HAP-1 (cell line): Measurements from ENCODE around the gene NRF1.
"Not testable (repeated sequence)": the region's sequence is repeated elsewhere in the genome, so short reads cannot be mapped to it uniquely, and the experiment has no call there.

ENCODE experiments used
- DNase-seq, 2 experiments: peaks; one replicate each; pipeline ENCODE4 v3.0.0-alpha.2; 2016 to 2020; ENCODE audit warnings: low spot score in 2 of 2
- H3K27me3 ChIP-seq: fragments of 250-450 bp; sonication (Bioruptor Pico); 2 replicates; pipeline ENCODE4 v1.5.1; 2020; ENCODE audit warnings: low read depth, mild to moderate bottlenecking, moderate library complexity
- H3K36me3 ChIP-seq: fragments of 250-450 bp; sonication (Bioruptor Pico); replicated peaks from 2 replicates; pipeline ENCODE4 v1.5.1; 2020; ENCODE audit warnings: mild to moderate bottlenecking
- H3K4me1 ChIP-seq: fragments of 250-450 bp; sonication (Bioruptor Pico); 2 replicates; pipeline ENCODE4 v1.5.1; 2020; ENCODE audit warnings: mild to moderate bottlenecking
- H3K4me3 ChIP-seq: fragments of 250-450 bp; sonication (Bioruptor Pico); 2 replicates; pipeline ENCODE4 v1.5.1; 2020; ENCODE audit warnings: mild to moderate bottlenecking, moderate library complexity
- H3K9me3 ChIP-seq: fragments of 250-450 bp; sonication (Bioruptor Pico); 2 replicates; pipeline ENCODE4 v1.5.1; 2020; ENCODE audit warnings: mild to moderate bottlenecking, moderate library complexity
- in situ Hi-C: fragments of 300-500 bp; cut with MboI; formaldehyde crosslinking; loops from 3 replicates; pipeline ENCODE4 v1.14.3; 2020; ENCODE audit warnings: low sequenced_read_pairs, inconsistent platforms, mixed read lengths

The NRF1 gene

GRCh38 chr7:129665013-129665401 lies 53.5 kb downstream of the NRF1 start:
- in situ Hi-C loops = loop anchor here (5.0 to 10.0 kb wide), 2 partner anchors 162 to 340 kb away; no protein-coding TSS in a partner anchor
- Histone ChIP-seq H3K4me1 (no peaks in the 10 kb centered on the region), H3K9me3 (peaks cover 9% of the 10 kb centered on the region), H3K27me3 (no peaks in the 10 kb centered on the region), H3K4me3 (no peak overlapping the region), H3K36me3 (peaks cover 18% of the 10 kb centered on the region)
- no peak for DNase-seq

GRCh38 chr7:129667116-129667515 lies 55.6 kb downstream of the NRF1 start:
- DNase-seq = no peak
- no peaks in the 10 kb centered on the region for H3K4me1 ChIP-seq
- H3K4me3 ChIP-seq = no peak overlapping the region
- H3K27me3 ChIP-seq = no peaks in the 10 kb centered on the region
- H3K9me3 ChIP-seq = peaks cover under 1% of the 10 kb centered on the region; the same call in 1 of the 2 replicates
- H3K36me3 ChIP-seq = no peaks in the 10 kb centered on the region; the same call in 1 of the 2 replicates
- in situ Hi-C loops = loop anchor here (5.0 to 10.0 kb wide), 2 partner anchors 160 to 338 kb away; no protein-coding TSS in a partner anchor

- no peak for DNase-seq
- Histone ChIP-seq H3K4me3 (no peak overlapping the region), H3K4me1 (no peaks in the 10 kb centered on the region), H3K9me3 (no peaks in the 10 kb centered on the region), H3K27me3 (no peaks in the 10 kb centered on the region), H3K36me3 (no peaks in the 10 kb centered on the region)
- in situ Hi-C loops = loop anchor here (5.0 to 10.0 kb wide), 2 partner anchors 160 to 337 kb away; no protein-coding TSS in a partner anchor
Measured at GRCh38 chr7:129667551-129667950, 56.0 kb downstream of the NRF1 start.

- DNase-seq = no peak
- Histone ChIP-seq H3K36me3 (peaks cover 7% of the 10 kb centered on the region), H3K9me3 (no peaks in the 10 kb centered on the region), H3K4me1 (no peaks in the 10 kb centered on the region), H3K27me3 (no peaks in the 10 kb centered on the region), H3K4me3 (no peak overlapping the region)
- in situ Hi-C loops = loop anchor here (5.0 to 10.0 kb wide), 2 partner anchors 157 to 335 kb away; no protein-coding TSS in a partner anchor
Measured at GRCh38 chr7:129669901-129670300, 58.4 kb downstream of the NRF1 start.

- Histone ChIP-seq H3K4me1 (no peaks in the 10 kb centered on the region), H3K36me3 (peaks cover 14% of the 10 kb centered on the region), H3K9me3 (no peaks in the 10 kb centered on the region), H3K4me3 (no peak overlapping the region), H3K27me3 (no peaks in the 10 kb centered on the region)
- no peak for DNase-seq
- in situ Hi-C loops = no loop called here
Measured at GRCh38 chr7:129670656-129671055, 59.1 kb downstream of the NRF1 start.

- in situ Hi-C loops = no loop called here
- Histone ChIP-seq H3K9me3 (no peaks in the 10 kb centered on the region), H3K36me3 (peaks cover 18% of the 10 kb centered on the region), H3K4me1 (no peaks in the 10 kb centered on the region), H3K27me3 (no peaks in the 10 kb centered on the region), H3K4me3 (no peak overlapping the region)
- DNase-seq = no peak
Measured at GRCh38 chr7:129671266-129671665, 59.7 kb downstream of the NRF1 start.

- peaks cover 23% of the 10 kb centered on the region for H3K36me3 ChIP-seq
- H3K4me1 ChIP-seq, in situ Hi-C loops, DNase-seq, H3K4me3 ChIP-seq, H3K9me3 ChIP-seq, H3K27me3 ChIP-seq: not testable (repeated sequence)
Measured at GRCh38 chr7:129674475-129674874, 63.0 kb downstream of the NRF1 start.

- DNase-seq = no peak
- Histone ChIP-seq H3K9me3 (no peaks in the 10 kb centered on the region), H3K4me3 (no peak overlapping the region), H3K36me3 (peaks cover 23% of the 10 kb centered on the region), H3K4me1 (no peaks in the 10 kb centered on the region), H3K27me3 (no peaks in the 10 kb centered on the region)
- in situ Hi-C loops = no loop called here
Measured at GRCh38 chr7:129675521-129675920, 64.0 kb downstream of the NRF1 start.

- peaks cover 23% of the 10 kb centered on the region for H3K36me3 ChIP-seq
- in situ Hi-C loops = no loop called here
- H3K9me3 ChIP-seq = no peaks in the 10 kb centered on the region
- H3K27me3 ChIP-seq = no peaks in the 10 kb centered on the region
- no peak for DNase-seq
- no peaks in the 10 kb centered on the region for H3K4me1 ChIP-seq
- no peak overlapping the region for H3K4me3 ChIP-seq
Measured at GRCh38 chr7:129676017-129676897, 64.7 kb downstream of the NRF1 start.

GRCh38 chr7:129677796-129678195 lies 66.3 kb downstream of the NRF1 start:
- Histone ChIP-seq H3K36me3 (peaks cover 21% of the 10 kb centered on the region), H3K27me3 (no peaks in the 10 kb centered on the region), H3K9me3 (no peaks in the 10 kb centered on the region), H3K4me3 (no peak overlapping the region), H3K4me1 (no peaks in the 10 kb centered on the region)
- no peak for DNase-seq
- in situ Hi-C loops = no loop called here

GRCh38 chr7:129678606-129679005 lies 67.1 kb downstream of the NRF1 start:
- no peak for DNase-seq
- in situ Hi-C loops = no loop called here
- Histone ChIP-seq H3K4me3 (no peak overlapping the region), H3K27me3 (no peaks in the 10 kb centered on the region), H3K36me3 (peaks cover 17% of the 10 kb centered on the region), H3K9me3 (no peaks in the 10 kb centered on the region), H3K4me1 (no peaks in the 10 kb centered on the region)

GRCh38 chr7:129680400-129680799 lies 68.9 kb downstream of the NRF1 start:
- Histone ChIP-seq H3K4me1 (peaks cover 8% of the 10 kb centered on the region), H3K4me3 (no peak overlapping the region), H3K9me3 (no peaks in the 10 kb centered on the region), H3K27me3 (no peaks in the 10 kb centered on the region), H3K36me3 (peaks cover 11% of the 10 kb centered on the region)
- no peak for DNase-seq
- in situ Hi-C loops = no loop called here

GRCh38 chr7:129684777-129685176 lies 73.3 kb downstream of the NRF1 start:
- Histone ChIP-seq H3K36me3 (no peaks in the 10 kb centered on the region; the same call in none of the 2 replicates), H3K27me3 (no peaks in the 10 kb centered on the region), H3K9me3 (no peaks in the 10 kb centered on the region), H3K4me3 (no peak overlapping the region), H3K4me1 (peaks cover 8% of the 10 kb centered on the region)
- DNase-seq = peak in 1 of 2 experiments; percentile 53
- in situ Hi-C loops = no loop called here

GRCh38 chr7:129686063-129686462 lies 74.5 kb downstream of the NRF1 start:
- no peak for DNase-seq
- Histone ChIP-seq H3K4me1 (peaks cover 8% of the 10 kb centered on the region), H3K27me3 (no peaks in the 10 kb centered on the region), H3K9me3 (no peaks in the 10 kb centered on the region), H3K36me3 (peaks cover 3% of the 10 kb centered on the region), H3K4me3 (no peak overlapping the region)
- in situ Hi-C loops = no loop called here
